ENCODE results near the gene TEX44. TPM values are rescaled to one million over a fixed set of nuclear protein-coding genes. Genes with fewer than 3 reads are reported as not detected.

TEX44 gene
- total RNA-seq, 2 experiments from 2014 or later = not detected

DNA sequence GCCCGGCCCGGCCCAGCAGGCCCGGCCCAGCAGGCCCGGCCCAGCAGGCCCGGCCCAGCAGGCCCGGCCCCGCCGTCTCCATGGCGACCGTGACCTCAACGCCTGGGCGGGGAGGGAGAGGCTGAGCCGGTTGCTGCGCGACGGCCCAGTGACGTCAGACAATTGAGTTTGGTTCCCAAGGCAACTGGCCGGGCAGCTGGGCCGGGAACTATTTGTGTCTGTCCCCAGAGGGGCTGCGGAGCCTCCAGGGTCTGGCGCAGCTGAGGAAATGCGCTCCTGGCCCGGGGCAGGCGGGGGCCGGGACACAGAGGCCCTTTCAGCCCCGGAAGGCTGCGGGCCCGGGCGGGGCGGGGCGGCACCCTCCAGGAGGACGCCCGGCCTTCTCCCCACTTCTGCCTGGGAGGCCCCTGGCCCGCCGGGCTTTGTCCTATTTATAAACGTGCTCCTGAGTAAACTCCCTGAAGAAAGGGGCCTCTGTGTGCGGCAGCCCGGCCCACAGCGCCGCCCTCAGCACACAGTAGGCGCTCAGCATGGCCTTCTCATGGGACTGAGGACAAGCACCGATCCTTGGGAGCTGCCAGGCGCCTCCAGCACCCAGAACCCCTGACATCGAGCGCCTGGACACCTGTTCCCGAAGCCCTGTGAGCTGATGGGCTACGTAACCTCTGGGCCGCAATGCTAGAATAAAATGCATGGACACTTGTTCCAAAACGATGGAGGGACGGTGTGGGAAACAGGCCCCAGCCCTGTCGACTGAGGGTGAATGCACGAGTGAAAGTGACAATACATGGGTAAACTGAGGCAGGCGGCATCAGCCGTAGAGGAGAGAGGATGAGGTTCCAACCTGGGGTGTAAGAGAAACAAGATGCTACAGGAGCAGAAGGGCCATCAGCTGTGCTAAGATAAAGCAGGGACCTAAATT is 12.3 kb downstream of the TEX44 start:
- POLR2A ChIA-PET = interaction anchor here (0.9 to 1.6 kb wide), 4 partner anchors 8 to 141 kb away, joined by 3 to 8 read pairs (median 4); partner anchors contain the start of genes NCL and PTMA
- H3K36me3 Mint-ChIP-seq (ENCODE audit: low read depth) = no peaks in the 10 kb centered on the region
- H3K27ac Mint-ChIP-seq = peak overlapping the region; percentile 74

DNA sequence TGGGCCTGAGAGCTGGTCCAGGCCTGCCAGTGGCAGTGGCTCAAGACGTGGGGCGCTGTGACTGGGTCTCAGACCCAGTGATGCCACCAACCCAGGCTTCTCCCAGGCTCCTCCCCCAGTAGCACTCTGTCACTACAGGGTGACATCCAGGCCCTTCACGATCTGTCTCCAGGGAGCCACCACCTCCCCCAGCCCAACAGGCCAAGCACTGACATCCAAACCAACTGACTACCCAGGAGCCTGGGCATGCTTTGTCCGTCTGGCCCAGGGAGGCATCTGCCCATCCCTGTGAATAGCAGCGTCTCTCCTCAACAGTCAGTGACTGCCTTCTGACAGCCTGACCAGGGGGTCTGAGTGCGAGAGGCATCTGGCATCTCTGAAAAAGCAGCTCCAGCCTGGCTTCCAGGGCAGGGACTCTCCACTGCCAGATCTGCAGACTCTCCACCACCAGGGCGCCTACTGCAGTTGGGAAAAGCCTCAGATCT is 13.0 kb downstream of the TEX44 start:
- no peaks in the 10 kb centered on the region for H3K27me3 Mint-ChIP-seq
- ChIA-PET CTCF (interaction anchor here (2.0 kb wide), 1 partner anchor 88 kb away, joined by 5 read pairs; no protein-coding TSS in a partner anchor), POLR2A (no interaction called here)
- DNase-seq (peak in 2 of 14 experiments; percentile 32 to 52), ATAC-seq (ENCODE audit: poor library complexity) (no peak)
- H3K36me3 Mint-ChIP-seq (ENCODE audit: low read depth) = no peaks in the 10 kb centered on the region
- H3K4me3 Mint-ChIP-seq = peak overlapping the region; percentile 65
- H3K4me1 Mint-ChIP-seq (ENCODE audit: low read depth) = peaks cover 16% of the 10 kb centered on the region
- intact Hi-C loops (cut with DNase I, micrococcal nuclease) = no loop called here
- Histone ChIP-seq H3K36me3 (ENCODE audit: insufficient read depth, low read length) (no peaks in the 10 kb centered on the region), H3K4me3 (ENCODE audit: low read length) (no peak overlapping the region), H3K27ac (ENCODE audit: low read depth in 1 of 2, low read length in 2 of 2) (no peak overlapping the region), H3K27me3 (ENCODE audit: control insufficient read depth in 1 of 2, insufficient read depth in 2 of 2, low read length in 2 of 2) (no peaks in the 10 kb centered on the region), H3K4me1 (ENCODE audit: insufficient read depth, low read length) (peaks cover 23% of the 10 kb centered on the region), H3K9me3 (ENCODE audit: control insufficient read depth in 1 of 2, insufficient read depth in 1 of 2, low read length in 2 of 2) (no peaks in the 10 kb centered on the region)
- no peaks in the 10 kb centered on the region for H3K9me3 Mint-ChIP-seq
- TF ChIP-seq, protein P1, sequence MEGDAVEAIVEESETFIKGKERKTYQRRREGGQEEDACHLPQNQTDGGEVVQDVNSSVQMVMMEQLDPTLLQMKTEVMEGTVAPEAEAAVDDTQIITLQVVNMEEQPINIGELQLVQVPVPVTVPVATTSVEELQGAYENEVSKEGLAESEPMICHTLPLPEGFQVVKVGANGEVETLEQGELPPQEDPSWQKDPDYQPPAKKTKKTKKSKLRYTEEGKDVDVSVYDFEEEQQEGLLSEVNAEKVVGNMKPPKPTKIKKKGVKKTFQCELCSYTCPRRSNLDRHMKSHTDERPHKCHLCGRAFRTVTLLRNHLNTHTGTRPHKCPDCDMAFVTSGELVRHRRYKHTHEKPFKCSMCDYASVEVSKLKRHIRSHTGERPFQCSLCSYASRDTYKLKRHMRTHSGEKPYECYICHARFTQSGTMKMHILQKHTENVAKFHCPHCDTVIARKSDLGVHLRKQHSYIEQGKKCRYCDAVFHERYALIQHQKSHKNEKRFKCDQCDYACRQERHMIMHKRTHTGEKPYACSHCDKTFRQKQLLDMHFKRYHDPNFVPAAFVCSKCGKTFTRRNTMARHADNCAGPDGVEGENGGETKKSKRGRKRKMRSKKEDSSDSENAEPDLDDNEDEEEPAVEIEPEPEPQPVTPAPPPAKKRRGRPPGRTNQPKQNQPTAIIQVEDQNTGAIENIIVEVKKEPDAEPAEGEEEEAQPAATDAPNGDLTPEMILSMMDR (IDR thresholded peaks at IDR 0.05) = no peak
- H3K27ac Mint-ChIP-seq = peak overlapping the region; percentile 74

More for the DNA sequence above, 12.3 kb downstream of the TEX44 start:
- DNase-seq (peak; percentile 86 to 99 (median 95)), ATAC-seq (ENCODE audit: poor library complexity) (peak; percentile 79)
- Mint-ChIP-seq H3K9me3 (no peaks in the 10 kb centered on the region), H3K4me1 (ENCODE audit: low read depth) (peaks cover 12% of the 10 kb centered on the region), H3K27me3 (no peaks in the 10 kb centered on the region), H3K4me3 (peak overlapping the region; percentile 65)
- H3K27me3 ChIP-seq (ENCODE audit: control insufficient read depth in 1 of 2, insufficient read depth in 2 of 2, low read length in 2 of 2) = no peaks in the 10 kb centered on the region
- no peaks in the 10 kb centered on the region for H3K36me3 ChIP-seq (ENCODE audit: insufficient read depth, low read length)
- CTCF ChIA-PET = interaction anchor here (0.7 to 2.0 kb wide), 4 partner anchors 73 to 103 kb away, joined by 3 to 5 read pairs (median 4); partner anchors contain the start of gene PTMA
- peaks cover 23% of the 10 kb centered on the region for H3K4me1 ChIP-seq (ENCODE audit: insufficient read depth, low read length)
- no peaks in the 10 kb centered on the region for H3K9me3 ChIP-seq (ENCODE audit: control insufficient read depth in 1 of 2, insufficient read depth in 1 of 2, low read length in 2 of 2)
- intact Hi-C loops (cut with DNase I, micrococcal nuclease) = loop anchor here in 1 of 2 experiments (5.0 kb wide), 2 partner anchors 123 to 138 kb away; no protein-coding TSS in a partner anchor
- peak overlapping the region; percentile 41 for H3K4me3 ChIP-seq (ENCODE audit: low read length)
- peak overlapping the region in 1 of 2 donors; percentile 45 for H3K27ac ChIP-seq (ENCODE audit: low read depth in 1 of 2, low read length in 2 of 2)
- TF ChIP-seq, protein P1 (IDR thresholded peaks at IDR 0.05) = no peak

GRCh38 chr2:231606941-231607340 is 14.3 kb downstream of the TEX44 start:
- H3K36me3 ChIP-seq (ENCODE audit: insufficient read depth, low read length) = no peaks in the 10 kb centered on the region
- H3K36me3 Mint-ChIP-seq (ENCODE audit: low read depth) = no peaks in the 10 kb centered on the region
- no peaks in the 10 kb centered on the region for H3K9me3 Mint-ChIP-seq
- ChIA-PET CTCF (interaction anchor here (1.3 kb wide), 1 partner anchor 68 kb away, joined by 5 read pairs; no protein-coding TSS in a partner anchor), POLR2A (no interaction called here)
- no peaks in the 10 kb centered on the region for H3K9me3 ChIP-seq (ENCODE audit: control insufficient read depth in 1 of 2, insufficient read depth in 1 of 2, low read length in 2 of 2)
- ATAC-seq (ENCODE audit: poor library complexity) = no peak
- peaks cover 13% of the 10 kb centered on the region for H3K4me1 Mint-ChIP-seq (ENCODE audit: low read depth)
- H3K27ac Mint-ChIP-seq = peak overlapping the region; percentile 33
- no peak overlapping the region for H3K4me3 Mint-ChIP-seq
- H3K4me1 ChIP-seq (ENCODE audit: insufficient read depth, low read length) = peaks cover 22% of the 10 kb centered on the region
- TF ChIP-seq, protein P1 (IDR thresholded peaks at IDR 0.05) = no peak
- no peak for DNase-seq
- H3K27me3 ChIP-seq (ENCODE audit: control insufficient read depth in 1 of 2, insufficient read depth in 2 of 2, low read length in 2 of 2) = no peaks in the 10 kb centered on the region
- H3K27me3 Mint-ChIP-seq = no peaks in the 10 kb centered on the region
- no peak overlapping the region for H3K27ac ChIP-seq (ENCODE audit: low read depth in 1 of 2, low read length in 2 of 2)
- intact Hi-C loops (cut with DNase I, micrococcal nuclease) = no loop called here
- no peak overlapping the region for H3K4me3 ChIP-seq (ENCODE audit: low read length)

Measured in CD4-positive, alpha-beta T cell (primary cell).